Panc1 (cell line): ENCODE data around the gene MIA2. TPM values are rescaled to one million over a fixed set of nuclear protein-coding genes. Genes with fewer than 3 reads are reported as not detected.

ENCODE experiments used
- ATAC-seq: fragments of 200-7000 bp; cut with Tn5 transposase; 2 replicates; pipeline ENCODE4 v1.9.1; 2020; ENCODE audit warnings: mild to moderate bottlenecking, moderate library complexity
- BruUV-seq: library from RNA; stranded (reverse); fragments of 400-500 nt; replicated peaks from 2 replicates; lab custom pipeline; 2021; lab: Mats Ljungman, UMichigan
- CTCF ChIA-PET: fragments of 300-600 bp; sonication (Branson Sonifier 250); formaldehyde crosslinking; loops from one replicate; lab custom pipeline; 2022; ENCODE audit warnings: antibody characterized with exemption; lab: Charles Lee
- POLR2A ChIA-PET: fragments of 300-600 bp; sonication (Branson Sonifier 250); formaldehyde crosslinking; loops from one replicate; lab custom pipeline; 2022; ENCODE audit warnings: antibody characterized with exemption; lab: Charles Lee
- DNase-seq: peaks from one replicate; pipeline ENCODE4 v3.0.0-alpha.2; 2010; ENCODE audit warnings: low read depth, low spot score
- H3K27ac ChIP-seq: 2 replicates; pipeline ENCODE4 v1.5.1; 2011; ENCODE audit warnings: mild to moderate bottlenecking, low read length, inconsistent platforms
- H3K27me3 ChIP-seq: fragments of 200-500 bp; sonication (Bioruptor generic); 2 replicates; pipeline ENCODE4 v1.6.0; 2014; ENCODE audit warnings: low read length, inconsistent platforms; ENCODE audit not compliant: control insufficient read depth, insufficient read depth
- H3K36me3 ChIP-seq: fragments of 200-500 bp; sonication (Bioruptor generic); 2 replicates; pipeline ENCODE4 v1.5.1; 2014; ENCODE audit warnings: inconsistent platforms, mild to moderate bottlenecking, low read length, moderate library complexity; ENCODE audit not compliant: control insufficient read depth, insufficient read depth
- H3K4me1 ChIP-seq: 2 replicates; pipeline ENCODE4 v1.5.1; 2011; ENCODE audit warnings: inconsistent platforms, mild to moderate bottlenecking, low read length, moderate library complexity; ENCODE audit not compliant: control insufficient read depth, insufficient read depth
- H3K4me3 ChIP-seq, 2 experiments: 2 replicates each; pipeline ENCODE4 v1.5.1; 2011 to 2012; ENCODE audit warnings: low read depth in 2 of 2, low read length in 2 of 2, mild to moderate bottlenecking in 2 of 2, inconsistent platforms in 1 of 2, moderate library complexity in 1 of 2
- H3K9me3 ChIP-seq: fragments of 200-500 bp; sonication (Bioruptor generic); 2 replicates; pipeline ENCODE4 v1.5.1; 2014; ENCODE audit warnings: low read depth, mild to moderate bottlenecking, inconsistent platforms, low read length, moderate library complexity; ENCODE audit not compliant: control insufficient read depth, insufficient read depth
- CTCF ChIP-seq: fragments of 450-650 bp; IDR thresholded peaks from 2 replicates; pipeline ENCODE4 v1.5.1; 2017; ENCODE audit warnings: mild to moderate bottlenecking
- POLR2AphosphoS5 ChIP-seq: IDR thresholded peaks from 2 replicates; pipeline ENCODE4 v1.6.1; 2012; ENCODE audit warnings: mild to moderate bottlenecking, low read depth, low read length, moderate library complexity
- SIN3A ChIP-seq: IDR thresholded peaks from 2 replicates; pipeline ENCODE4 v1.6.1; 2012; ENCODE audit warnings: low read depth, mild to moderate bottlenecking, low read length, moderate library complexity, borderline replicate concordance; ENCODE audit not compliant: insufficient read depth
- TCF7L2 ChIP-seq: IDR thresholded peaks from 2 replicates; pipeline ENCODE4 v1.6.1; 2011; ENCODE audit warnings: mild to moderate bottlenecking, low read depth, low read length, inconsistent platforms
- in situ Hi-C: cut with HindIII; loops from 2 replicates; pipeline ENCODE4 v1.10.0; 2016; ENCODE audit warnings: low sequenced_read_pairs, low pct_unique_long_range_greater_than_20kb
- intact Hi-C: fragments of 100-400 bp; cut with micrococcal nuclease; formaldehyde crosslinking; loops from one replicate; pipeline ENCODE4 v1.10.0; 2022; ENCODE audit not compliant: unreplicated experiment
- total RNA-seq: library from RNA; stranded (reverse); gene quantifications from one replicate; pipeline ENCODE4 v1.2.1, GENCODE V29; 2021; ENCODE audit not compliant: unreplicated experiment
- TF ChIP-seq, protein P1 (sequence below), 2 experiments: IDR thresholded peaks; 2 replicates each; pipeline ENCODE4 v1.6.1; 2011 to 2012; ENCODE audit warnings: low read depth in 2 of 2, control low read depth in 1 of 2, low read length in 1 of 2, mild to moderate bottlenecking in 1 of 2, moderate library complexity in 1 of 2; ENCODE audit not compliant: insufficient read depth in 1 of 2

Gene MIA2
- total RNA-seq, 1 experiment from 2014 or later: 19.2 TPM

- intact Hi-C loops: no loop called here
- no TSS peak for BruUV-seq
- Histone ChIP-seq H3K27ac (no peak overlapping the region), H3K4me1 (no peaks in the 10 kb centered on the region), H3K4me3 (no peak overlapping the region), H3K9me3 (no peaks in the 10 kb centered on the region), H3K27me3 (no peaks in the 10 kb centered on the region), H3K36me3 (no peaks in the 10 kb centered on the region)
- ChIA-PET POLR2A (no interaction called here), CTCF (no interaction called here)
- no peak for TF ChIP-seq POLR2AphosphoS5
- TF ChIP-seq, protein P1, sequence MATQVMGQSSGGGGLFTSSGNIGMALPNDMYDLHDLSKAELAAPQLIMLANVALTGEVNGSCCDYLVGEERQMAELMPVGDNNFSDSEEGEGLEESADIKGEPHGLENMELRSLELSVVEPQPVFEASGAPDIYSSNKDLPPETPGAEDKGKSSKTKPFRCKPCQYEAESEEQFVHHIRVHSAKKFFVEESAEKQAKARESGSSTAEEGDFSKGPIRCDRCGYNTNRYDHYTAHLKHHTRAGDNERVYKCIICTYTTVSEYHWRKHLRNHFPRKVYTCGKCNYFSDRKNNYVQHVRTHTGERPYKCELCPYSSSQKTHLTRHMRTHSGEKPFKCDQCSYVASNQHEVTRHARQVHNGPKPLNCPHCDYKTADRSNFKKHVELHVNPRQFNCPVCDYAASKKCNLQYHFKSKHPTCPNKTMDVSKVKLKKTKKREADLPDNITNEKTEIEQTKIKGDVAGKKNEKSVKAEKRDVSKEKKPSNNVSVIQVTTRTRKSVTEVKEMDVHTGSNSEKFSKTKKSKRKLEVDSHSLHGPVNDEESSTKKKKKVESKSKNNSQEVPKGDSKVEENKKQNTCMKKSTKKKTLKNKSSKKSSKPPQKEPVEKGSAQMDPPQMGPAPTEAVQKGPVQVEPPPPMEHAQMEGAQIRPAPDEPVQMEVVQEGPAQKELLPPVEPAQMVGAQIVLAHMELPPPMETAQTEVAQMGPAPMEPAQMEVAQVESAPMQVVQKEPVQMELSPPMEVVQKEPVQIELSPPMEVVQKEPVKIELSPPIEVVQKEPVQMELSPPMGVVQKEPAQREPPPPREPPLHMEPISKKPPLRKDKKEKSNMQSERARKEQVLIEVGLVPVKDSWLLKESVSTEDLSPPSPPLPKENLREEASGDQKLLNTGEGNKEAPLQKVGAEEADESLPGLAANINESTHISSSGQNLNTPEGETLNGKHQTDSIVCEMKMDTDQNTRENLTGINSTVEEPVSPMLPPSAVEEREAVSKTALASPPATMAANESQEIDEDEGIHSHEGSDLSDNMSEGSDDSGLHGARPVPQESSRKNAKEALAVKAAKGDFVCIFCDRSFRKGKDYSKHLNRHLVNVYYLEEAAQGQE (IDR thresholded peaks at IDR 0.05; ENCODE audit: insufficient read depth in 1 of 2, low read depth in 2 of 2, low read length in 1 of 2): no peak
- no peak for TF ChIP-seq SIN3A
- TF ChIP-seq CTCF: no peak
- TF ChIP-seq TCF7L2: no peak
- DNase-seq (no peak), ATAC-seq (no peak)
- in situ Hi-C loops: no loop called here
Measured at GRCh38 chr14:39383741-39384140, 150.0 kb downstream of the MIA2 start.

DNA sequence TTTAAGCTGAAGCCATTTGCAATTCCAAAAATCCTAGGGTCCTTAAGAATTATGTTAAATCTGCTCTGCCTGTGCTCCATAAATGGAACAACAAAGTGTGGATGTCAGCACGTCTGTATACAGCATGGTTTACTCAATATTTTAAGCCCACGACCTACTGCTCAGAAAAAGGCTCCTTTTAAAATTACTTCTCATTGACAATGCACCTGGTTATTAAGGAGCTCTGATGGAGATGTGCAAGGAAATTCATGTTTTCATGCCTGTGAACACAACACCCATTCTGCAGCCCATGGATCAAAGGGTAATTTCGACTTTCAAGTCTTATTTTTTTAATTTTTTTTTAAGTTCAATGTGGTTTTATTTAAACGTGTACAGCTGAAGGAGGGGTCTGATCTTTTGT lies 150.5 kb downstream of the MIA2 start:
- H3K4me3 ChIP-seq: no peak overlapping the region
- H3K4me1 ChIP-seq: no peaks in the 10 kb centered on the region
- no peak overlapping the region for H3K27ac ChIP-seq
- intact Hi-C loops: no loop called here
- H3K9me3 ChIP-seq: no peaks in the 10 kb centered on the region
- H3K36me3 ChIP-seq: no peaks in the 10 kb centered on the region
- no TSS peak for BruUV-seq
- H3K27me3 ChIP-seq: no peaks in the 10 kb centered on the region
- CTCF ChIA-PET: no interaction called here
- POLR2A ChIA-PET: interaction anchor here (0.5 kb wide), 1 partner anchor 340 kb away, joined by 3 read pairs; no protein-coding TSS in a partner anchor
- in situ Hi-C loops: no loop called here
- no peak for DNase-seq
- ATAC-seq: no peak
- TF ChIP-seq POLR2AphosphoS5: no peak
- no peak for TF ChIP-seq SIN3A
- no peak for TF ChIP-seq CTCF
- TF ChIP-seq TCF7L2: no peak
- TF ChIP-seq, protein P1 (IDR thresholded peaks at IDR 0.05; ENCODE audit: insufficient read depth in 1 of 2, low read depth in 2 of 2, low read length in 1 of 2): no peak
